DND-41 (cell line): Measurements from ENCODE around the gene WNT5A.

Source experiments
- ATAC-seq: fragments of 200-7000 bp; cut with Tn5 transposase; 3 replicates; pipeline ENCODE4 v1.9.1; 2021; ENCODE audit warnings: low read depth; ENCODE audit not compliant: insufficient read depth
- DNase-seq: peaks from one replicate; pipeline ENCODE4 v3.0.0-alpha.2; 2020
- H2AFZ ChIP-seq: 2 replicates; pipeline ENCODE4 v1.6.0; 2012; ENCODE audit warnings: low read depth, low read length
- H3K27ac ChIP-seq: 2 replicates; pipeline ENCODE4 v1.5.1; 2012; ENCODE audit warnings: low read length, inconsistent platforms
- H3K27me3 ChIP-seq: fragments of 200-600 bp; sonication (generic); 2 replicates; pipeline ENCODE4 v1.6.0; 2012; ENCODE audit warnings: low read length, mild to moderate bottlenecking, inconsistent platforms; ENCODE audit not compliant: insufficient read depth, poor library complexity
- H3K36me3 ChIP-seq: 2 replicates; pipeline ENCODE4 v1.5.1; 2012; ENCODE audit warnings: low read length, inconsistent platforms; ENCODE audit not compliant: insufficient read depth
- H3K4me1 ChIP-seq: 2 replicates; pipeline ENCODE4 v1.5.1; 2012; ENCODE audit warnings: mild to moderate bottlenecking, low read length; ENCODE audit not compliant: insufficient read depth
- H3K4me2 ChIP-seq: 2 replicates; pipeline ENCODE4 v1.6.0; 2012; ENCODE audit warnings: mild to moderate bottlenecking, moderate library complexity, low read length, inconsistent platforms; ENCODE audit not compliant: insufficient read depth
- H3K4me3 ChIP-seq, 2 experiments: fragments of 200-600 bp in 1 of 2; shearing (Covaris generic) in 1 of 2; 2 replicates each; pipeline ENCODE4 v1.5.1; 2012 to 2016; ENCODE audit warnings: inconsistent platforms in 2 of 2, low read length in 2 of 2, mild to moderate bottlenecking in 2 of 2, low read depth in 1 of 2, moderate library complexity in 1 of 2
- H3K79me2 ChIP-seq: 2 replicates; pipeline ENCODE4 v1.6.0; 2012; ENCODE audit warnings: low read length, inconsistent platforms; ENCODE audit not compliant: insufficient read depth
- H3K9ac ChIP-seq: 2 replicates; pipeline ENCODE4 v1.6.0; 2012; ENCODE audit warnings: low read depth, mild to moderate bottlenecking, inconsistent platforms, low read length, moderate library complexity
- H3K9me3 ChIP-seq: 2 replicates; pipeline ENCODE4 v1.5.1; 2012; ENCODE audit warnings: low read length, moderate library complexity, mild to moderate bottlenecking, inconsistent platforms; ENCODE audit not compliant: insufficient read depth, severe bottlenecking
- H4K20me1 ChIP-seq: 2 replicates; pipeline ENCODE4 v1.6.0; 2012; ENCODE audit warnings: low read length; ENCODE audit not compliant: insufficient read depth
- EZH2 ChIP-seq: IDR thresholded peaks from 3 replicates; pipeline ENCODE4 v1.6.1; 2012; ENCODE audit warnings: borderline replicate concordance, low read depth, mild to moderate bottlenecking, moderate library complexity, low read length, inconsistent platforms; ENCODE audit not compliant: severe bottlenecking
- TF ChIP-seq, protein P1 (sequence below): IDR thresholded peaks from 2 replicates; pipeline ENCODE4 v1.5.1; 2012; ENCODE audit warnings: borderline replicate concordance, low read length, moderate library complexity, mild to moderate bottlenecking; ENCODE audit not compliant: poor library complexity, severe bottlenecking; ENCODE audit errors: extremely low read depth

The WNT5A gene

DNA sequence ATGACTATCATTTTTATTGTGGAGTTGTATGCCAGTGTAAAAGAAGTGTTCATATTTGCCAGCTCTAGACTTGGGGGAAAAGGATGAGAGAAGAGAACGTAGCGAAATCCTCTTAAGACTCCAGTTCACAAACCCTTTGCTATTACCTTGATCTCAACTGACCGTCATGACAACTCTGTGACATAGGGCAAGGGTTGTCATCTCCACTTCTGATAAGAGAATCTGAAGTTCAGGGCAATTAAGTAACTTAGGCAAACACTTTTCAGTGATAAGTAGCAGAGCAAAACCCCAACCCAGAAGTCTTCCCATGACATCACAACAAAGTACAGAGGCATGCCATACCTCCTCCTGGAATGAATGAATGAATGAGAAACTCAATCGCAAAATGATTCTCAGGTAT, 40.3 kb upstream of the WNT5A start:
- Histone ChIP-seq H3K4me3 (no peak overlapping the region), H3K79me2 (no peaks in the 10 kb centered on the region), H3K4me1 (peaks cover 2% of the 10 kb centered on the region; the same call in 1 of the 2 replicates), H4K20me1 (no peaks in the 10 kb centered on the region), H3K9me3 (no peaks in the 10 kb centered on the region), H3K27ac (no peak overlapping the region), H3K4me2 (no peak overlapping the region), H3K27me3 (no peaks in the 10 kb centered on the region), H3K36me3 (no peaks in the 10 kb centered on the region), H3K9ac (no peak overlapping the region), H2AFZ (no peak overlapping the region)
- ATAC-seq = no peak
- no peak for TF ChIP-seq EZH2
- TF ChIP-seq, protein P1, sequence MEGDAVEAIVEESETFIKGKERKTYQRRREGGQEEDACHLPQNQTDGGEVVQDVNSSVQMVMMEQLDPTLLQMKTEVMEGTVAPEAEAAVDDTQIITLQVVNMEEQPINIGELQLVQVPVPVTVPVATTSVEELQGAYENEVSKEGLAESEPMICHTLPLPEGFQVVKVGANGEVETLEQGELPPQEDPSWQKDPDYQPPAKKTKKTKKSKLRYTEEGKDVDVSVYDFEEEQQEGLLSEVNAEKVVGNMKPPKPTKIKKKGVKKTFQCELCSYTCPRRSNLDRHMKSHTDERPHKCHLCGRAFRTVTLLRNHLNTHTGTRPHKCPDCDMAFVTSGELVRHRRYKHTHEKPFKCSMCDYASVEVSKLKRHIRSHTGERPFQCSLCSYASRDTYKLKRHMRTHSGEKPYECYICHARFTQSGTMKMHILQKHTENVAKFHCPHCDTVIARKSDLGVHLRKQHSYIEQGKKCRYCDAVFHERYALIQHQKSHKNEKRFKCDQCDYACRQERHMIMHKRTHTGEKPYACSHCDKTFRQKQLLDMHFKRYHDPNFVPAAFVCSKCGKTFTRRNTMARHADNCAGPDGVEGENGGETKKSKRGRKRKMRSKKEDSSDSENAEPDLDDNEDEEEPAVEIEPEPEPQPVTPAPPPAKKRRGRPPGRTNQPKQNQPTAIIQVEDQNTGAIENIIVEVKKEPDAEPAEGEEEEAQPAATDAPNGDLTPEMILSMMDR = no peak
- no peak for DNase-seq

DNA sequence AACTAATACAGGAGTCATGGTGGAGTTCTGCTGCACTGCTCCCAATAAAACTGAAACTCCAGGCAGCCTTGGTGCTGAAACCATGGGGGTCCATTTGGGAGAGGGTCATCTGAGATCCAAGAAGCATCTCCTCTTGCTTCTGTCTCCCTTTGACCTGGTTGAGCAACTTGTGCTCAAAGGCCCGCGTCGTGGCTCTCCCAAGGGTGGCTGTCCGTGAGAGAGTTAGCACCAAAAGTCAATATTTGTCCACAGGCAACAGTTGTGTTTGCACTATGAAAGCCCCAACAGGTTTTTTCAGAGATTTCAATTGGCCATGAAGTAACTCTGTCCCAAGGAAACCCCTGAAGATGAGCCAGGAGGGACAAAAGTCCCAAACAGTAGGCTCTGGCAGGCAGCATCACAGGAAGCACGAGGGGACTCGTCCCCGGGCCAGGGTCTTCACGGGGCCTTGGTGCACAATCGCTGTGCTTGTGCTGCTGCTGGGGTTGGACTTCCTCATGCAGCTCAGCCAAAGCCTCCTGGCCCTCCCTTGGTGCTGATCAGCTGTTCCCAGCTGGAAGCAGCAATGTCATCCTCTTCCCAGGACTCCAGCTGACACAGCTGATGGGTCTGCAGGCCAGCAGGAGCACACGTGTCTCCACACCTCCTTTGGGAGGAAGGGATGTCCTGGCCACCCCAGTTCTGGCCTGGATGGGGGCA, 39.4 kb upstream of the WNT5A start:
- no peaks in the 10 kb centered on the region for H4K20me1 ChIP-seq

DNA sequence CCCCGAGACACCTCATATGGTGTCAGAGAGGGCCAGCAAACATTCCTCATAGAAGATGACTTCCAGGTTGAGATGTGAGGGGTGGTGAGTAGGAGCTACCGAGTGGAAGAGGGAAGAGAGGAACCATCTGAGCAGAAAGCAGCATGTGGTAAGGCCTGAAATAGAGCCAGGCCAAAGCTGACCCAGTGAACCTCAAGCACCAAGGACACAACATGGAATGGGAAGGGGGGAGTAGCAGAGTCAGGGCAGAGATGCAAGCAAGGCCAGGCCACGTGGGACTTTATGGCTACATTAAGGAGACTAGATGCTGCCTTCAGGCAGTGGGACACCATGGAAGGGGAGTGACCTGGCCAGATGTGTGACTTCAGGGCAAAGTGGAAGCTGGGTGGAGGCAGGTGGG, 38.3 kb upstream of the WNT5A start:
- Histone ChIP-seq H3K4me2 (no peak overlapping the region), H3K4me3 (no peak overlapping the region), H3K79me2 (no peaks in the 10 kb centered on the region), H2AFZ (no peak overlapping the region), H3K27ac (no peak overlapping the region), H3K4me1 (peaks cover 6% of the 10 kb centered on the region; the same call in 1 of the 2 replicates), H3K36me3 (no peaks in the 10 kb centered on the region), H3K27me3 (no peaks in the 10 kb centered on the region), H4K20me1 (no peaks in the 10 kb centered on the region), H3K9me3 (no peaks in the 10 kb centered on the region), H3K9ac (no peak overlapping the region)
- TF ChIP-seq, protein P1 = no peak
- no peak for TF ChIP-seq EZH2
- no peak for DNase-seq
- ATAC-seq = no peak

More for the DNA sequence above, 39.4 kb upstream of the WNT5A start:
- Histone ChIP-seq H3K27me3 (no peaks in the 10 kb centered on the region), H3K27ac (no peak overlapping the region), H3K36me3 (no peaks in the 10 kb centered on the region), H3K4me3 (no peak overlapping the region), H3K9me3 (no peaks in the 10 kb centered on the region), H3K4me1 (peaks cover 6% of the 10 kb centered on the region; the same call in 1 of the 2 replicates), H3K9ac (no peak overlapping the region), H2AFZ (no peak overlapping the region), H3K4me2 (no peak overlapping the region), H3K79me2 (no peaks in the 10 kb centered on the region)
- ATAC-seq (no peak), DNase-seq (no peak)
- no peak for TF ChIP-seq EZH2
- TF ChIP-seq, protein P1 = no peak
